Activated CD4-positive, alpha-beta T cell treated with anti-CD3 and anti-CD28 coated beads, Interleukin-2, Interleukin-4, amounts not matched to agents 100 ng/mL and 50 ng/mL, durations not matched to agents 16 hours and 8 hours (primary cell): ENCODE data around the gene SH3PXD2A.

Source experiments
- DNase-seq: peaks from one replicate; pipeline ENCODE4 v3.0.0-alpha.2; 2020; ENCODE audit warnings: low spot score

The SH3PXD2A gene

DNA sequence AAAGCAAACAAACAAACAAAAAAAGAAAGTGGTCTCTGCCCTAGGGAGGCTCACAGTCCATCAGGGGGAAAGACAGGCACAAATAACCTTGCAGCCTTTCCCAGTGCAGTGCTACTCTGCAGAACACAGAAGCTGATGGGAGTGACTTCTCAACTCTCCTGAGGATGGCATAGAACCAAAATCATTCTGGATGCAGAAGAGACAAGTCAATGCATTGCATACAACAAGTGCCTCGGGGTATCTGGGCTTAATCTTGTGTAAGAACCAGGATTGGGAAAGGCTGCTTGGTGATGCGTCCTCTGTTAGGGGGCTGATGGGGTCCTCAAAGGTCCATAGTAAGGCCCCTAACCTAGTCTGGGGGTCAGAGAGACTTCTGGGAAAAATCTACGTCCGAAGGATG is 293.0 kb downstream of the SH3PXD2A start:
- no peak for DNase-seq

DNA sequence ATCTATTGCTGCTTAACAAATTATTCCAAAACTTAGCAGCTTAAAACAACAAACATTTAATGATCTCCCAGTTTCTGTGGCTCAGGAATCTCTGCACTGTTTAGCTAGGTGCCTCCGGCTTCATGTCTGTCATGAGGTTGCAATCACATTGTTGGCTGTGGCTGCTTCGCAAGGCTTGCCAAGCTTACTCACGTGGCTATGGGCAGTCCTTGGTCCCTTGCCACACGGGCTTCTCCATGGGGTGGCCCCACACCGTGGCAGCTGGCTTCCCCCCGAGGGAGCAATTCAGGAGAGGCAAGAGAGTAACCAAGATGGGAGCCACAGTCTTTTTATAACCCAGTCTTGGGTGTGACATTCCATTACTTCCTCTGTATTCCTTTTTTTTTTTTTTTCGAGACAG is 294.5 kb downstream of the SH3PXD2A start:
- DNase-seq: no peak

DNA sequence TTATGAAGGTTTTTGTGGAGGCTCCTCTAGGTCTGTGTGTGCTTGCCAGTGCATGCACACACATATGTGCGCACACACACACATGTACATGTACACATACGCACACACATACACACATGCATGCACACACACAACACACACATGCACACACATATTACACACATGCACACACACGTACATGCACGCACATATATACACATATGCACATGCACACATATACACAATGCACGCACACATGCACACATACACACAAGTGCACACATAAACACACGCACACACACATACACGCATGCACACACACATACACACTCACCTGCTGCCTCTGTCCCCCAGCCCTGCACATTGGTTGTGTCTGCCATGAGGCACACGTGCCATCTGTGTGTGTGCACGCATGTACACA is 295.6 kb downstream of the SH3PXD2A start:
- DNase-seq: no peak

DNA sequence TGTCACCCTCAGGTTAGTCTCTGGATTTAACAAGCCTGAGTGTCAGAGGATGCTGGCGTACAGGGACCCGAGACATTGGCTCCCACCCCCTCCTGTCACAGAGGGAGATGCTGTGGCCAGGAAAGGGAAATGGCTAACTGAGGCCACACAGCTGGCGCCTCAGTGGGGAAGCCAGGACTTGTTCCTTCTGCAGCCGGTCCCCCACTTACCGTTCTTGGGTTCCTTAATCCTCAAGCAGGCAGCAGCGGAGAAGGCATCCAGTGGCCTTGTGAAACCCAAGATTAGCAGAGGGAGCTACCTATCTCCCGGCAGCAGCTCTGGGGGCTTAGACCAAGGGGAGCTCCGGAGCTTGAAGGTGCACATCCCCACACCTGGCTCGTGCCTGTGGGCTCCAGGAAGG is 296.5 kb downstream of the SH3PXD2A start:
- DNase-seq: no peak

DNA sequence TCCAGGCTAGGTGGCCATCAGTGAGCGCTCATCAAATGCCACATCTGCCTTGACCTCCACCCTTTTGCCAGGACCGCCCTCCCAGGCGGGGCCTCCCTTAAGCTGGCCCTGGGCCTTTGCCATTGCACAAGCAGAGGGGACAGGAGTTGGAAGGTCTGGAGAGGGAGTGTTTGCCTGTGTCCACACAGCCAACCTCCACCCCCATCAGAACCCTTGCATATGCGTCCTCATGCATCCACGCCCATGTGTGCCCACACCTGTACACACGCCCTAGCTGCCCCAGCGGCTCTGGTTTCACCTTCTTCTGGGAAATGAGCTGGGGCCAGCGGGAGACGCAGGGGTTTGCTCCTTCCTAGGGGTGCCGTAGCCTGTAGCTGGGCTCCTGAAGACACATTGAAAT is 297.9 kb downstream of the SH3PXD2A start:
- DNase-seq: no peak

DNA sequence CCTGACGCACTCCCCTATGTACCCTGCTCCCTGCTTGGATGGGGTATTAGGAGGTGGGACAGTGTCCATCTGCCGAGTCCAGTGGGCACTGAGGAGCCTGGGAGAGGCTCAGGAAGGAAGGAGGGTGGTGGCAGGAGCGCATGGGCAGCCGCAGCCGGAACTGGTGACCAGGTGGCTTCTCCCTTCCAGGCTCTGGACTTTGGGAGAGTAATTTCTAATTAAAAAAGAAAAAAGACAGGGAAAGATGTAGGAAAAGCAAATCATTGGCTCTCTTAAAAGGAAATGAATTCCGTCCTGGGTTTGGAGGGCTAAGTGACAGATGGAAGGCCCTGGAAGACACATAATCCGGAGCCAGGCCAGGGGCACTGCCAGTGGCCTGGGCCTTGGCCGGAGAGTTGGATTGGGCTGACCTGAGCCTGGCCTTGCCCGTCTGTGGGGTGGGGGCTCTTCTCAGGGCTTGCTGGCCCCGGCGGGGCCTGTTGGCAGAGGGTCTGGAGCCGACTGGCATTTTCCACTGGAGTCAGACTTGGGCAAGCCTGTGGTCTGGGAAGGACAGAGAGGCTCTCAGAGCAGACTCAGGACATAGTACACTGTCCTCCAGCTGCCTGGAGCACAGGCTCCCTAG is 298.9 kb downstream of the SH3PXD2A start:
- no peak for DNase-seq

DNA sequence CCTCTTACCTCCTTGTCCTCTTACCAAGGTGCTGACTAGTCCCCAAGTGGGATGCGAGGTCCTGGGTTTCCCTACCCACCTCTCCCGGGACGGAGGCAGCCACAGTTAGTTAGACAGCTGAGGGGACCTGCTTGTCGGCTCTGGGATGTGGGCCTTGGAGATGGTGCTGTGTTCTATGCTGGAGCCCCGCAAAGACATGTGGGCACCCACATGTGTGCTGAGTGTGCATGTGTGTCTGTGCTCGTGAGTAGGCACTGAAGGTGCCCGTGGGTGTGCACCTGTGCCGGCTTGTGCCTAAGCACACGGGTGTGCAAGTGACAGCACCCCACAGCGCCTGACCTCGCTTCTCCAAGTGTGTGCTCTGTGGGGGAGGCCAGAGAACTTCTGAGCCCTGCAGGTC is 299.7 kb downstream of the SH3PXD2A start:
- no peak for DNase-seq

DNA sequence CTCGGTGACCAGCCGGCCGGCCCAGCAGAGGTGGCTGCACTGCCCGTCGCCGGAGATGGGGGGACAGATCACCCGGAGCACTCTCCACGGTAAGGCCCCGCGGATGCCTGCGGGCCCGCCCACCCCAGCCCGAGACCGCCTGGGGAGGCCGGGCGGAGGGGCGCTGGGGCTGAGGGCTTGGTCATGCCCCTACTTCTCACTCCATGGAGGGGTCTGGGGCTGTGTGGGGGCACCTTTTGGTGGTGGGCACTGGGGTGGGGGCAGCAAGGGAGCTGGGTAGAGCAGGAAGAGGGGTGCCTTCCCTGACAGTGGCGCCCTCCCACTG is 300.1 kb downstream of the SH3PXD2A start:
- DNase-seq: no peak

DNA sequence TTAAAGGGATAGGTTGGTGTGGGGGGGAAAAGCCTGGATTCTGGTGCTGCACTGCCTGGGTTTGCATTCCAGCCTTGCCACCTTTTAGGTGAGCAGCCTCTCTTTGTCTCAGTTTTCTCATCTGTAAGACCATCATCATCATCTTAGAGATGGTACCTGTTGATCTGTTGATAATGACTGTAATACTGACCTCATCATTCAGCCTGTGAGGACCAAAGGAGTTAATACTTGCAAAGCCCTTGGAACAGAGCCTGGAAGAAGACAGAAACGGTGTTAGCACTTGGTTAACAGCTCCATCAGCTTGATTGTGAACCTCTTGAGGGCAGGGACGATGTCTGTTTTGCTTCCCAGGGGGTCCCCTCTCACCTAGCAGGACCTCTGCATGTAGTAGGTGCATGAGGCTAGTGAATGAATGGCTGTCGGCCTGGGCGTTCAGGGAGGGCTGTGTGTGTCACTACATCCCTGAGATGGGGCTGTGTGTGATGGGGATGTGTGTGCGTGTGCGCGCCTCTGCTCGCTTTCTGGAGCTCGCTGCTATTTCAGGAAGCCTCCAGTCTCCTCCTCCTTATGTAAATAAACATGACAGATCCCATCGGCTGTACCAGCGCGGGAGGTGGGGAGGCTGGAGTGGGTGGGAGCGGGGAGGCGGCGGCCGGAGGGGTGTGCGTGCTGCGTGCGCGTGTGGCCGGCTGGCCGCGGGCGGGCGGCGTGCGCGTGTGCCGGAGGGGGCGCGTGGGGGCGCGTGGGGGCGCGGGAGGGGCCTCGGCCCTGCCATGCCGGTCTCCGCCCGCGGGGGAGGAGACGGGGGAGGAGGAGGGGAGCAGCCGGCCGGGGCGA is 300.7 kb downstream of the SH3PXD2A start:
- no peak for DNase-seq

DNA sequence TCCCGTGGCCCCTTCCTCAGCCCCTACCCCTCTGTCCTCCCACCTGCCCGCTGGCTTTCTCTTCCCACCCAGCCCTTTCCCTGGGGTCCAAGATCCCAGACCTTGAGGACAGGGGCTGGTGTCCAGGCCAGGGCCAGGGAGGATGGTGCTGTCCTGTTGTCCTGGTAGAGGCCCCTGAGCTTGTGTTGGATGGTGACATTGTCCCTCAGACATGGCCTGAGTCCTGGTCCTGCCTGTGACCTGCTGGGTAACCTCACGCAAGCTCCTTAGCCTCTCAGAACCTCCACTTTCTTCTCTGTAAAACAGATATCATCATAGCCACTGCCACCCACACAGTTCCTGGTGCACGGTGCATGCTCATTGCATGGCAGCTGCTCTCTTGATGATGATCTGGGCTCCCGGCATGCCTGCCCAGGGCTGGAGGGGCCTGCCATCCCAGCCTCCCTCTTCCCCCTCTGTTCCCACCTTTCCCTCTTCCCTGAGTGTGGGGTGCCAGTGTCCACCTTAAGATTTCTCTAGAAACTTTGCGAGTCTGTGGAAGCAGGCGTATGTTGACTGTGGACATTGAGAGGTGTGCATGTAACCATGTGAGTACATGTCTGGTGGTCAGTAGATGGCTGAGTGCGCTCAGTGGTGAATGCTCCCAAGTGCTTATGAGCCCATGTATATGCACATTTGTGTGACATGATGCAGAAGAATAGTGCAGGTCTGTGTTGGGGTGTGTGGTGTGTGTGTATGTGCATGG is 301.5 kb downstream of the SH3PXD2A start:
- DNase-seq: peak; percentile 30

DNA sequence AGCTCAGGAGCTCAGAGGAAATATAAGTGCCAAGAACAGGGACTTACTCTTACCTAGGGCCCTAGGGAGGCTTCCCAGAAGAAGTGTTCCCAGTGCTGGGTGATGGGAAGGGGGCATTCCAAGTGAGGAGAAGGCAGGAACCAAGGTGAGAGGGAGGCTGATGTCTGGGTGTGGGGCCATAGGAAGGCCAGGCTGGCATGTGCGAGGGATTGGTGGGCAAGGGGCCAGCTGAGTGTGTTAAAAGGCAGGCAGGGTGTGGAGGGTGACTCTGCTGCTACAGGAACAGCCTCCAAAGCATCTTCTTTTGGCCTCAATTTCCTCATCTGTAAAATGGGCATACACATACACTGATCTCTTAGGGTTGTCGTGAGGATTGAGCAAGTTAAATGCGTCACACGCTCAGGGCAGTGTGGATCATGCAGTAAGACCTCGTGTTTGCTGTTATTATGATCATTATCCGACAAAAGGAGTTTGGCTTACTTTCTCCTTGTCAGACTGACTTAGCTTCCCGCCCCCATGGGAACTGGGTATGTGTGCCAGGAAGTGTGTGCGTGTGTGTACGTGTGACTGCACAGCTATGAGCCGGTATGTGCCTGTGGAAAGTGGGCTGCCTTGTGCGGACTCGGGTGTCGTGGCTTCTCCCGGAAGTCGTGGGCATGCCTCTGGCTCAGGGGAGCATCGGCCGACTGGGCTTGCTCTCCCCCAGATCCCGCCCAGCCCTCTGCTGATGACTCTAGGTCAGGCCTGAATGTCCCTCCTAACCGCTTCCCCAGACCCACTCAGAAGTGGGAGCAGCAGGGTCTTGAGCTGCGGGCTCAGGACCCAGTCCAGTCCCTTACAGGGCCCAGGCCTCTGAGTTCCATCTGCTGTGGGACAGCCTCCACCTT is 302.3 kb downstream of the SH3PXD2A start:
- DNase-seq: no peak

DNA sequence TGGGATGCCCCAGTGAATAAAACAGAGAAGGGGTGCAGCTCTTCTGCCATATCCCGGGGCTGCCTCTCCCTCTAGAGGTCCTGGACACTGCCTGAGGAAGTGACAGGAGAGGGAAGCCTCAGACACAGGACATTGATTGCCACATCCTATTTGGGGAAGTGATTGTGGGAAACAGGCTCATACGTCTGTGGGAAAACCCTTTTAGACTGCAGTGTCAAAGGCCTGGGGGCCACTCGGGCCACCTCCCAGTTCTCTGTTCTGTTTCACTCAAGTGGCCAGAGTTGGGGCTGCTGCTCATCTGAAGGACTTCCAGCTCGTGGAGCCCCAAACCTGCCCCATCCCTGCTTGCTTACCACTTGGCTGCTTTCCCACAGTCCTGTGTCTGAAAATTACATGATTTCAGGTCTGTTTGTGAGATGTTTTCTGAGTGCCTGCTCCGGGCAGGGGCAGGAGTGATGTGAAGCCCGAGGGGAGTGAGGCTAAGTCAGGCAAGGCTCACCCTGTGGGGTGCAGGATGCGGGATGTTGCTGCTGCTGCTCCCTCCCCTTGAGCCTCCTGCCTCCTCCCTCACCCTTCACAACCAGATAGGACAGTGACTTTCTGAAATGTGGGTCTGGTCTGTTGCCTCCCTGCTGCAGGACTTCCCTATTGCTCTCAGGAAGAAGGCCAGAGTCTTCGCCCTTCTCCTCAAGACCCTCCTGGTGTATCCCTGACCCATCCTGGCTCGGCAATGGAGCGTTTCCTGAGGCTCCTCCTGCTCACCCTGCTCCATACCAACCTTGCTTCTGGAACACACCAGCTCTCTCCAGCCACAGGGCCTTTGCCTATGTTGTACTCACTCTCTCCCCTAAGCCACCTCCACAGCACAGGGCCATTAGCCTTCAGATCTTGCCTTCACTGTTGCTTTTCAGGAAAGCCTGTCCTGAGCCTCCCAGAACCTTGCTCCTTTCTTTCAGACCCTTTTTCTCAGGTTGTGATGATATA is 303.5 kb downstream of the SH3PXD2A start:
- no peak for DNase-seq

DNA sequence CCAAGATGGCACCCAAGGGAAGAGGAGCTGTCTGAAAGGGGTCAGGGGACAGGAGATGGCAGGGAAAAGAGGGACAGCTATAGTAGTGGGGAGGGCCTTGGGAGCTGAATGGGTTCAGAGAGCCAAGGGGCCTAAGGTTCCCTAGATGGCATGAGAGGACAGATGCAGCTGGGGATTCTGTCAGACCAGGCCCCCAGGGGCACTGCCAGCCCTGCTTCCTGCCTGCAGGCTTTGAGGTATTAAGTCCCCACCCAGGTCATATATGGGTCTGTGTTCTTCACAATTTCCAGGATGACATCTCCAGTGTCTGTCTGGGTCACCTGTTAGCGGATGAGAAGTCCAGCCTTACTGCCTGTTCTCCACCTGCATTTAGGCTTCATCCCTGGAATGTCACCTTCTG is 305.1 kb downstream of the SH3PXD2A start:
- DNase-seq: no peak

DNA sequence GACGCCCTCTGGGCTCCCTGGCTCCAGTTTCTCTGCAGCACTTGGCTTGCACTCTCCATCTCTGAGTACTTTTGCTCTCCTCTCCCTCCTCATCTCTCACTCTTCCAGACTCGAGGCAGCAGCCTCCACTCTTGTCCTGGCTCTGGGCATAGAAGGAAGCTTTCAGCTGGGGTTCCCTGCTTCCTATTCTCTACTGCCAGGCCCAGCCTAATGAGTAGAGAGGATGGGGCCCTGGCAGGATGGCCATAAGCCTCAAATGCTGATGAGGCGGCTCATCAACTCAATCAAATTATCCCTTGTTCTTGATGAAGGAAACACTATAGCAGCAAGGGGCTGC is 306.1 kb downstream of the SH3PXD2A start:
- no peak for DNase-seq

DNA sequence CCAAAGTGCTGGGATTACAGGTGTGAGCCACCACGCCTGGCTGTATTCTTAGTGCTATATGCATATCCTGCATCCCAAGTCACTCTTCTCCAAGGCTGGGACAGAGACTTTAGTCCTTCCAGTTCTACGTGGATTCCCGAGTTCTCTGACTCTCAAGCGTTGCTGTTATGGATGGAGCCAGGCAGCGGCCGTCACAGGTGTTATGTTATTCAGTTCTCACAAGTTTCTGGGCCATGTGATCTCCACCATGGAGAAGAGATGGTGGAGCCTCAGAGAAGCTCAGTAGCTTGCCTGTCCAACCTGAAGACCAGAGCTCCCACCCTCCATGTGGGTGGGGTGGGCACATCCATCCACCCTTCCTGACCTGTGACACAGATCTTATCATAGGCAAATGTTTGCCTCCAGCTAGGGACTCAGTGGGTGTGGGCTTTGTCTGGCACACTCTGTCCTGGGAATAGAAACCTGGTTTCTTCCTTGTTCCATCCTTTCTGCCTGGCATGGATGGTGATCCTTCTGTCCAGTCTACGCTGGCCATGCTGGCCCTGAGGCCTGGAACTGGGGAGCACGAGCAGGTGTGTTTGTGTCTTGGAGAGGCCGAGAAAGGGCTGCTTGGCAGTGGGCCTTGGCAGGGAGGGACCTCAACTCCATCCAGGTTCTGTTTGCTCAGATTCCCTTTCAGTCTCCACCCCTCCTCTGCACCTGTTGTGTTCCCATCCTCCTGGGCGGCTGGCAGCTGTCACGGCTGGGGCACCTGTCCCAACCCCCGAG is 306.6 kb downstream of the SH3PXD2A start:
- DNase-seq: no peak

DNA sequence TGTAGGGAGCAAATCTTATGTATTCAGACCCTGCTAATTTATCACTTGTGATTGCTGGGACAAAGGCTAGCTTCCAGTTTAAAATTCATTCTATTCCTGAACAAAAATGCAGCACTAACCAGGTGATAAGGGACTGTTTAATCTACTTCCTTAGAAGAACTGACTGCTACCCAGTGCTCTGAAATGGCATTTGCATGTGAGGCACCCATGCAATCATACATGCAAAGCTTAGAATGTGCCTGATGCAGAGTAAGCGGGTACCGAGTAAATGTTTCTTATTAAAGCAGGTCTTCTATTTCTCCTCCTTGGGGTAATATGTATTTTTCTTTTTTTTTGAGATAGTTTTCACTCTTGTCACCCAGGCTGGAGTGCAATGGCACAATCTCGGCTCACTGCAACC is 307.4 kb downstream of the SH3PXD2A start:
- no peak for DNase-seq

DNA sequence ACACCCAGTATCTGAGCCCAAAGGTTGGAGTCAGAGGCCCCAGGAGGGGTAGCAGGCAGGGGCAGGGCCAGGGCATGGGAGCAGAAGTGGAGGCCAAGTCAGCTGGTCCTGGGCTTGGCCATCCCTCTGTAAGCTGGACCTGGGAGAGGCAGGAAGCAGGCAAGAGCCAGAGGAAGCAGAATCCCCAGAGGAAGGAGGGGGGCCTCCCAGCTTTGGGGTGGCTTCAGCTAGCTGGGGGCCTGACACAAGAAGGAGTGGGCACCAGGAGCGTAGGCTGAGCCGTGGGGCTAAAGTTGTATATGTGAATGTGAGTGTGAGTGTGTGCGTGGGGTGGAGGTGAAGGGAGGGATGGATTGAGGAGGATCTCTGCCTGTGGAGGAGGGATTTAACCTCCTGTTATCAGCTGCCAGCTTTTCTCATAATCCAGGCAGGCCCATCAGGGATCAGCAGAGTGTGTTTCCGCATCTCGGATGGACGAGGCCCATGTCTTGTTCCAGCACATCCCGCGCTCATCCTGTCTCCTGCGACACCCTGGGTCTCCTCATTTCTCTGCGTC is 307.9 kb downstream of the SH3PXD2A start:
- DNase-seq: no peak

DNA sequence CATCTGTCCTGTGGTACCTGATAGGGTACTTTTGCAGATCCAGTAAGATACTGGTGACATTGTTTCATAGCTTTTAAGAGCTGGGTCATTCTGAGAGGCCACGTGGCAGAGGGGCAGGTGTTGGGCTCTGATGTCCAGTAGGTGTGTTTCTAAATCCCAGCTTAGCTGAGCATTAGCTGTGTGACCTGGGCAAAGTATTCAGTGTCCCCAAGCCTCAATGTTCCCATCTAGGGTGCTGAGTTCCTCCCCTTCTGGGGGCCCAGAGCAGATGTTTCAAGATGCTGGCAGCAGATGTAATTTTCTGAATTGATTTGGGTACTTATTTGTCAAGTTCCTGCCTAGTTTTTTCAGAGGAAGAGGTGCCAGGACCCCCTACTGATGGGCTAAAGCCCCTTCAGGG is 309.0 kb downstream of the SH3PXD2A start:
- DNase-seq: no peak

DNA sequence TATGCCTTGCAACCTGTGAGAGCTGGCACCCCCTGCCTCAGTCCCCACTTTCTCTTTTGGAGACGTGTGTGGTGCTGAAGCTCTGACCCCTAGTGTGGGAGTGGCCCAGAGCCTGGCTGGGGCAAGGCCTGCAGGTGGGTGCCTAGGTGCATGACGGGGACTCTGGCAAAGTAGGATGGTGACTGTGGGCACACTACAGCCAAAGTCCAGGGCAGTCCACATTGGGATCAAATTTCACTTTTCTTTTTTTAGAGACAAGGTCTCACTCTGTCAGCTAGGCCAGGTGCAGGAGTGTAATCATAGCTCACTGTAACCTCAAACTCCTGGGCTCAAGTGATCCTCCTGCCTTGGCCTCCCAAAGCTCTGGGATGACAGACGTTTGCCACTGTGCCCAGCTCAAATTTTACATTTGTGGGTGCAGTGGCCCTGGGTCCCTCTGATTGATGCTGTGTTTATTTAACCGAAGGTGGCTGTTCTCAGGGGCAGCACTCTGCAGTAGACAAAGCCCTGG is 309.6 kb downstream of the SH3PXD2A start:
- no peak for DNase-seq

DNA sequence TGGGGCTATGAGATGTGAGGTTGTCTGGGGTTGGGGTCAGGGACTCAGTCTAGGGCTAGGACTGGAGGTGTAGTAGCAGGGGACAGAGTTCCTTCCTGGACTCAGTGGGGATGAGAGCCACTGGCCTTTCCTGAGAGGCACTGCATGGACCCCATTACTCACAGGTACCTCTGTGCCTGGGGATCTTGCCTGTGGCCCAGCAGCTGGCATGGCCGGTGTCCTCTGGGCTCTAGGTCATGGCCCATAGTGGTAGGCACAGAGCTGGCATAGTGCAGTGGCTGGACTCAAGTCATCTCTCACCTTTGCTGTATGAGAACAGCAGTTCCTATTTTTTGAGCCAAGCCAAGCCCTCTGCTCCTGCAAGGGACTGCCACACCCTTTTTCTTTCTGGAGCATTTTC is 310.0 kb downstream of the SH3PXD2A start:
- DNase-seq: no peak
